Measurements from ENCODE around the gene ZNF329.

DNA sequence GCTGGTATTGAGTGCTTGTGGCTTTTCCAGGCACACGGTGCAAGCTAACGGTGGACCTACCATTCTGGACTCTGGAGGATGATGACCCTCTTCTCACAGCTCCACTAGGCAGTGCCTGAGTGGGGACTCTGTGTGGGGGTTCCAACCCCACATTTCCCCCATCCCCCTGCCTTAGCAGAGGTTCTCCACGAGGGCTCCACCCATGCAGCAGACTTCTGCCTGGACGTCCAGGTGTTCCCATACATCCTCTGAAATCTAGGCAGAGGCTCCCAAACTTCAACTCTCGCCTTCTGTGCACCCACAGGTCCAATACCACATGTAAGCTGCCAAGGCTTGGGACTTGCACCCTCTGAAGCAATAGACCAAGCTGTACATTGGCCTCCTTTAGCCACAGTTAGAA lies 27.2 kb downstream of the ZNF329 start:
- TF ChIP-seq POLR2A (conservative IDR thresholded peaks at IDR 0.05) = no peak
- TF ChIP-seq SMC3 (conservative IDR thresholded peaks at IDR 0.05; ENCODE audit: insufficient read depth, low read depth, low read length) = no peak
- TF ChIP-seq XRCC5 (IDR thresholded peaks at IDR 0.05; ENCODE audit: low read depth, low read length) = no peak
- no peak for TF ChIP-seq HEY1 (CRISPR knock-in tag; IDR thresholded peaks at IDR 0.05; ENCODE audit: borderline replicate concordance)
- TF ChIP-seq EP300 (IDR thresholded peaks at IDR 0.05; ENCODE audit: low read length) = no peak
- no peak for TF ChIP-seq SIX5 (IDR thresholded peaks at IDR 0.05; ENCODE audit: borderline replicate concordance in 1 of 2, insufficient read depth in 1 of 2, low read depth in 1 of 2, low read length in 2 of 2)
- no peak for TF ChIP-seq ZNF778 (CRISPR knock-in tag; IDR thresholded peaks at IDR 0.05)
- TF ChIP-seq KLF13 (tag; IDR thresholded peaks at IDR 0.05; ENCODE audit: borderline replicate concordance, low read depth) = no peak
- no peak for TF ChIP-seq NFIC (IDR thresholded peaks at IDR 0.05)

Measured in K562 (cell line).